Skin epidermis (tissue), 12 donors: ENCODE measurements around the gene FBXL20.

ENCODE experiments used
- H3K27ac ChIP-seq, 21 experiments: fragments of 200-600 bp; sonication (generic) in 11 of 21; one replicate each; pipeline ENCODE4 v1.5.0; 2020; ENCODE audit warnings: mild to moderate bottlenecking in 3 of 21, inconsistent platforms in 2 of 21, moderate library complexity in 2 of 21
- H3K4me3 ChIP-seq, 7 experiments: fragments of 200-600 bp; sonication (generic) in 2 of 7; one replicate each; pipeline ENCODE4 v1.5.0; 2020; ENCODE audit warnings: inconsistent platforms in 2 of 7, mild to moderate bottlenecking in 2 of 7, moderate library complexity in 1 of 7

FBXL20 gene

DNA sequence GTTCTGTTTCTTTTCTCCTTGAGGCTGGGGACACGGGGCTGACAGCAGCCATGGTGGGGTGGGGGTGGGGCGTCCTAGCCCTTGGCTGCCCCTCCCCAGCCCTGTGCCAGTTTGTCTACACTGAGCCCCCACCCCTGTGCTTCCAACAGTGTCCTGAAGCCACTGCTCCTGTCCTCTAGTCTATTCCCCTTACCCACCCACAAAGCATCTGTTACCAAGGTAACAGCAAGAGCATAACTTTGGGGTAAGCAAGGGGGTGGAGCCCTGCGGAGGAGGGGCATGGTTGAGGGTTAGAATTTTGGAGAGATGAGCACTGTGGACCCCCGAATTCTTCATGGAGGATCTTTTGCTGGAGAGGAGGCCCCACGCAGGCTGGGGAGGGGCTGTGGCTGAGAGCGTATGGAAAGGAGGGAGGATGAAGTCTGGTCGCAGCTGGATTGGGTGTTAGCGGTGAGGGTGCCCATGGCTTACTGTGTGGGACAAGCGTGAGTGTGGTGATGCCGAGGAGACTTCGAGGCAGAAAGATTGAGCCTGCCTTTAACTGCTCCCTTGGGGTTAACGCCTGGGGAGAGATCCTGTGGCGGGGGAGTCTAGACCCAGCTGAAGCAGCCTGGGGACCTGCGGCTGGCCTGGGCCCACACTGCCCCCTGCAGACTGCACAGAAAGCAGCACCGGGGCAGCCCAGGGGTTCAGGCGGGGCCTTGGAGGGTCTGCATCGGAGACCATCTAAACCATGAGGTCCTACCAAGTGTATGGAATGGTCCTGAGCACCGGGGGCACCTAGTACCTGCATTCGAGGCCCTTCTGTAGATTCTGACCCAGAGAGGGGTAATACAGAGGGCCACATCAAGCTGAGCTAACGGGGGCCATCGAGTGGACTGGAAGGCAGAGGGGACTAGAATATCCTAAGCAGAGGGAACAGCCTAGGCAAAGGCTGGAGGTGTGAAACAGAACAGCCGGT is 169.6 kb downstream of the FBXL20 start:
- no peak overlapping the region for H3K4me3 ChIP-seq
- peak overlapping the region in 2 of 21 experiments; percentile 14 to 24 for H3K27ac ChIP-seq

DNA sequence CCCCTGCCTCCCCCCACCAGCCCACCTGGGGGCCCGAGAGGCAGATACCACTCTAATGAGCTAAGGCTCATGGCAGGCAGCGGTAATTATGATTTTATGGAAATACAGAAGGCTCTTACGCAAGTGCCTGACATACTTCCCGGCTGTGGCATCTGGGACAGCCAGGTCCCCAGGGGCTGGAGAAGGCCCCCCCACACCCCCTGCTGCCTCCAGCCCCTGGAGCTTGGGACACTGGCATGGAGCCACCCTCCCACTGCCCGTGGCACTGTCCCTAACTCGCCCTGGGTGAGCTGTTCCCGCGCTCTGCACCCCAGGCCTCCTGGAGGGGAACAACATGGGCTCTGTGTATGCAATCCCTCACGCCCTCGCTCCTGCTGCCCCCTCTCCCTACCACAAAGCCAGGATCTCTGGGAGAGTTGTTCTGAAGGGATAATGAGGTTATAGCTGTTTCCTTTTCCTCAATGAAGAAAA is 170.3 kb downstream of the FBXL20 start:
- Histone ChIP-seq H3K4me3 (no peak overlapping the region), H3K27ac (peak overlapping the region in 2 of 21 experiments; percentile 14 to 37)

DNA sequence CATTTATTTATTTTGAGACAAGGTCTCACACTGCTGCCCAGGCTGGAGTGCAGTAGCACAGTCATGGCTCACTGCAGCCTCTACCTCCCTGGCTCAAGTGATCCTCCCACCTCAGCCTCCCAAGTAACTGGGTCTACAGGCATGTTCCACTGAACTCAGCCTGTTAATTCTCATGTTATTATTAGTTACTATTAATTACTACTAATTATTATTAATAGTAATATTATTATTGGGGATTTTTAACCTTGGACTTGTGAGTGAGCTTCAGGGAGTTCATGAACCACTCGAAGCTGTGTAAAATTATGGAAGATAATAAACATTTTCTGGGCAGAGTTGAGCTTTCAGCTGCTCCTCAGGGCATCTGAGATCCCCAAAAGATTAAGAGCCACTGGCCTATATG is 171.1 kb downstream of the FBXL20 start:
- H3K27ac ChIP-seq = no peak overlapping the region
- no peak overlapping the region for H3K4me3 ChIP-seq

DNA sequence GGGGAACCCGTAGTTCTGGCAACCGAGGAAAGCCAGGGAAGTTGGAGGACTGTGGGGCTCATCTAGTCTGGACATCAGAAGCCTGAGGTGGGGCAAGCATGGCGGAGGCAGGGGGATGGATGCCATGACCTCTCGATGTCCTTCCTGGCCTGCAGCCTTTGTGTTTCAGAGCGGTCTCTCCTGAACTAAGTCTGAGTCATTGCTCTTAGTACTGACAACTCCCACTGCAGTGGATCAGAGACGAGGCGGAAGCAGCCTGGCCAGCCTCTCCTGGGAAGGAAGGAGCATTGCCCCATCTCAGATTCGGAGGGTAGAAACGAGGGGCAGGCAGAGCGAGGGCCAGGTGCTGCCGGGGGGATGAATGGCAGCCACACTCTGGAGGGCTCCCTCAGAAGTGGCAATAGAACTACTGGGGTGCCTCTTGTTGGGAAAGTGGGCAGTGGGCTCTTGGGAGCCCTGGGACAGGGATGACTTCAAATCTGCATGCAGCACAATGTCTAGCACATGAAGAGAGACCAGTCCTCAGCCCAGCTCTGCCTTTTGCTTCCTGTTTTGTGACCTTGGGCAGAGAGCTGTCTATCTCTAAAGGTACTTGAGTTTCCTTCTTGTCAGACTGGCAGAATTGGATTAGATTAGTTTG is 172.0 kb downstream of the FBXL20 start:
- no peak overlapping the region for H3K4me3 ChIP-seq
- H3K27ac ChIP-seq = peak overlapping the region in 1 of 21 experiments; percentile 10

DNA sequence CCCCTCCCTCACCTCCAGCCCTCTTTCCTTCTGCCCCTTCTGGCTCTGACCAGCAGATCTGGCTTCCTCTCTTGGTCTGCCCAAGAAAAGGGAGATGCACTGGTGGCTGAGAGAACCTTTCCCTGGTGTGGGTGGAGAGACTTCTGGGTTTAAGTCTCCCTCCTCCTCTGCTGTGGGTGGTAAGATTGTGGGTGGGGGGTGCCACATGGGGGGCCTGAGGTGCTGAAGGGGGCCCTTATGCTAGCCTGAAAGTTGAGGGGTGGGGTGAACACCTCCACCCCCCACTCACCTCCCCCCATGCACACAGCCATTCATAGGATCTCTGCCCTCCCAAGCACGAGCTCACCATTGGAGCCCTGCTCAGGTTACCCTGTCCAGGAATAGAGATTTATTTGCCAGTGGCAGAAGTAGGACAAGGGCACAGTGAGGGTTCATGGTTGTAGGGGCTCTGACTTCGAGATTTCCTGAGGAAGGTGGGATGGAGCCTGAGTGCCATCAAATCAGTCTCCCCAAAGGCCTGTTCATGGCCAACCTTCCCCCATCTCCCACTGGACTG is 174.0 kb downstream of the FBXL20 start:
- Histone ChIP-seq H3K4me3 (no peak overlapping the region), H3K27ac (no peak overlapping the region)

DNA sequence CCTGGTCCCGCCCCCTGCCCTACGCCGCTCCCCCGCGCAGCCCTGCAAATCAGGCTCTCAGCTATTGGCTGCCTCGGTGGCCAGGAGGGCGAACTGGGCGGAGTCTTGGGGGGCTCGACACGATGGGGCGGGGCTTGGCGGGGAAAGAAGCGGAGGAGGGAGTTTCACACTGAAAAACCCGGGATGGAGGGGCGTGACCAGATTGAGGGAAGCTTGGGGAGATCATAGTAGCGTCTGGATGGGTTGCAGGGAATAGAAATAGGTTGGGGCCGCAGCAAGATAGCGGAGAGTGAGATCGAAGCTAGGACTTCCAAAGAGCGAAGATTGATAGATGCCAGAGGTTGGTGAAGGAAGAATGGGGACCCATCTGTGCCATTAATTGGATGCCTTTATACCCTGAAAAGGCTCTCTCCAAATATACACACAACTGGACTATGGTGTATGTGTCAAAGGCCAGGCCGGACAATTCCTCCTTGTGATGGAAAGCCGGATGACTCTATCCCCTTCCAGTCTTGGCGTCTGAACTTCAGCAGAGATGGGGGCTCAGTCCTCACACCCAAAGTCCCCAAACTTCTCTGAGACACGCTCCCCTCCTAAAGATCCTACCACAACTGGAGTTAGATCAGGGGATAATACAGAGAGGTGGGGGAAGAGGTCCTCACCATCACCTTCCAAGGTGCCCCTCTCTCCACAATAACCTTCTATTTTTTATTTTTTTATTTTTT is 175.3 kb downstream of the FBXL20 start:
- no peak overlapping the region for H3K27ac ChIP-seq
- peak overlapping the region; percentile 2 to 50 (median 22) for H3K4me3 ChIP-seq

DNA sequence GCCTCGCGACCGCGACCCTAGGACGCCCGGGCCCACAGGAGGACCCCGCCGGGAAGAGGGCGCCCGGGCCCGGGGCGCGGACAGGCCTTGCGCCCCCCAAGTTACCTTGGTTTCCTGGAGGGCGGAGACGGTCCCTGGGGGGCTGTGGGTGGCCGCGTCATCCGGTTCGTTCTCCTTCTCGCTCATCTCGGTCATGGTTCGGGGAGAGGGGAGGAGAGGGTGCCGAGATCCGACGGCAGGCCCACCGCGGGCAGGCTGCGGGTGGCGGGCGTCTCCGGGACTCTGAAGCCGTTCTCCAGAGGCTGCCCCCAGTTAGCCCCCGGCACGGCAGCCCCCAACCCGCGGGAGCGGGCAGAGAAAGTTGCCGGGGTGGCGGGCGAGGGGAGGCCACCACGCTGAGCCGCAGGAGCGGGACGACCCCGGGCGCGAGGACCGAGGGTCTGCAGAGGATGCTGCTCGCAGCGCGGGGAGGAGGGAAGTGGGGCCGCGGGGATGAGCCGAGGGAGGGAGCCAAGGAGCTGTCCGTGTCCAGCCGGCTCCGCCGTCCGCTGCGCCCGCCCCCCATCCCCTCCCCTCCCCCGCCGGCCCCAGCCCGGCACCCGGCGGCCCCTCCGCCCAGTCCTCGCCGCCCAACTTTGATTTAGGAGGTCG is 176.0 kb downstream of the FBXL20 start, which contains the start of gene STAC2:
Gene STAC2 (minus strand): TSS at position 638 of the 651 bp plus-strand sequence. CDS start 443 bp downstream, at position 195.
- Histone ChIP-seq H3K27ac (peak within 1 kb of the TSS in 10 of 21 experiments; percentile 7 to 73 (median 44)), H3K4me3 (peak within 1 kb of the TSS; percentile 6 to 50 (median 22))

DNA sequence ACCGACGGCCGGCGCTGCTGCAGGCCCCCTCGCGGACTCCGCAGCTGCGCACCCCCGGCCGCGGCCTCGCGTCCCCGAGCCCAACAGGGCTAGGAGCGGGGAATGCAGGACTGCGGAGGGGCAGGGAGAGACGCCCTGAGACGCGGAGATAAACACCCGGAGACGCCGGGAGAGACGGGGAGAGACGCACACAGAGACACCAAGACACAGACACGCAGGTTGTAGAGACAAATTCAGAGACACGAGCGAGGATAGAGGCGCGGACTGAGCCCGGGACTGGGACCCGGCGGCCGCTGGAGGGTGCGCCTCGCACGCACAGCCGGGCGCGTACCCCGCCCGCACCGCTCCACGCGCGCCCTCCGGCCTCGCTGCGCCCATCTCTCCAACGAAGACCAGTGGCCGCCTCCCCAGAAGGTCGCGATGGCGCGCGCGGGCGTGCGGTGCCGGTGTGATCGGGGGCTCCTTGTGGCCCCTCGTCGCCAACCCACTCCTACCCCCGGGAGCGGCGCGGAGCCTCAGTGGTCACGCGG is 176.6 kb downstream of the FBXL20 start:
- H3K4me3 ChIP-seq = peak overlapping the region; percentile 6 to 50 (median 22)

DNA sequence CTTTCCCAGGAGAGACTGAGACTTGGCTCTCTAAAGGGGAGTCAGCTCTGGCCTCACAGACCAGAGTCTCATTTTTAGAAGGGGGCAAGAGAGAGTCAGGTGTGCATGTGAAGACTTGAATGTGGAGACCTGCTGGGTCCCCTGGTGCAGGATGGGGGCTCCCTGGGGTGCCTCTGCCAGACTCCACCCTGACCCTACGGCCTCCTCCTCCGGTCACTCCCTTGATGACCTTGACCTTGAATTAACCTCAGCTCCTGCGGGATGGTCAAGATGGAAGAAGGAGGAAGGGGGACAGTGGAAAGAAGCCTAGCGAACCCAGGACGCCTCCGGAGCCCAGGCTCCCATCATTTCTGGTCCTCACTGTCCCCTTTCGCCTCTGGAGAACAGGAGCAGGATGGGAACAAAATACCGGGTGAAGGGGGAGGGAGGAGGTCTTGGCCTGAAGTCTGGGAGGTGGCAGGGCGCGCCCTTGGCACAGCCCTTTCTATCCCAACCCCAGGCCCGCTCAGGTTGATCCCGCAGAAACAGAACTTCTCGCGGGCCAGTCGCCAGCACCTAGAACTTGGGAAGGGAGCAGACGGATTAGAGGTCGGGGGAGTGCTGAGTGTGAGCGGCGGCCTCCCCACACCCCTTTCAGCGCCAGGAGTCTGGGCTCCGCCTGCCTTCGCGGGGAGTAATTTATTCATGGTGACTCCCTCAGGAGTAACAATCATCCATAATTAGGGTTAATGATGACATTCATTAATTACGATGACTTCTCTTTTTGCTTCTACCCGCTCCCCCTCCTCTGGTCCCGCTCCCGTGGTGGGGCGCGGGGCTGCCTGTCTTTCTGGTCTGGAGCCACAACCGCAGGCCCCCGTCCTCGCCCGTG is 177.3 kb downstream of the FBXL20 start:
- H3K4me3 ChIP-seq = peak overlapping the region in 3 of 7 experiments; percentile 40 to 50 (median 40)
- H3K27ac ChIP-seq = peak overlapping the region in 10 of 21 experiments; percentile 12 to 73 (median 44)

More for the DNA sequence above, 176.6 kb downstream of the FBXL20 start:
- H3K27ac ChIP-seq = peak overlapping the region in 10 of 21 experiments; percentile 12 to 73 (median 44)

DNA sequence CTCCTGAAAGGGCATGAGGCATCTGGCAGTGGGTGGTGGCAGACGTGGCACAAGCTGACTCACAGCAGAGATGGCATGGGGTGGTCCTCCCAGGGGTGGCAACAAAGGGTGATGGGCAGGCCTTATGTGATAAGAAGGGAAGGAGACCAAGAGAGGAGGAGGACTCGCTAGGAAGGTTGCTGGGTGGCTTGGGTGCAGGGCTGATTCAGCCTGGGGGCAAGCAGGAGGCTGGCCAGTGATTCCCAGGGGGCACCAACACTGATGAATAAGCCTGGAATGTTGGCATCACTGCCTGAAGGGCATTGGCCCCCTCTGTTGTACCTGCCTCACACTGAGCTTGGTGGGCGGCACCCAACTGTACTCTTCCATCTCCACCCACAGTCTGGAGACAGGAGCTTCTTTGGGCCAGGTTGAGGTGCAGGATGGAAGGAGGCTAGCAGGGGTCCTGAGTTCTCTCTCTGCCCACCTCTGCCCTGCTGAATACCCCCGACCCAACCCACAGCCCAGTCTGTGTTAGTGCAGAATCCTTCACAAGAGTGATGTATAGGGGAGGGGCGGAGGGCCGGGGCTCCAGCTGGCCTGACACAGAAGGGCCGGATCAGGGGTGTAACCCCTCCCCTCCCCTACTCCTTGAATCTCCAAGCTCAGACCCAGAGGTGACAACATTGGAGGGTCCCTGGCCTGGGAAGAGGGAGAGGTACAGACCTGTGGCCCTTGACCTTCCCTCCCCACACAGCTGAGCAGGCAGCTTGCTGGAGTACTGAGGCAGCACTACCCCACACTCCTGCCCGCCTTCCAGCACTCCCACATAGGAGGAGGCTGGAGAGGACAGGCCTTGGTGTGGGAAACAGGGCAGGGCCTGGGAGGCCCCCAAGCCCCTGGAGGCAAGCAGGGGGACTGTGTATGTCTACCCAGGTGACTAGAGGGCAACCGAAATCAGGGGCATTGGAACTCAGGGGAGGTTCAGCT is 178.3 kb downstream of the FBXL20 start:
- peak overlapping the region in 3 of 21 experiments; percentile 67 to 73 (median 71) for H3K27ac ChIP-seq
- peak overlapping the region in 1 of 7 experiments; percentile 50 for H3K4me3 ChIP-seq

DNA sequence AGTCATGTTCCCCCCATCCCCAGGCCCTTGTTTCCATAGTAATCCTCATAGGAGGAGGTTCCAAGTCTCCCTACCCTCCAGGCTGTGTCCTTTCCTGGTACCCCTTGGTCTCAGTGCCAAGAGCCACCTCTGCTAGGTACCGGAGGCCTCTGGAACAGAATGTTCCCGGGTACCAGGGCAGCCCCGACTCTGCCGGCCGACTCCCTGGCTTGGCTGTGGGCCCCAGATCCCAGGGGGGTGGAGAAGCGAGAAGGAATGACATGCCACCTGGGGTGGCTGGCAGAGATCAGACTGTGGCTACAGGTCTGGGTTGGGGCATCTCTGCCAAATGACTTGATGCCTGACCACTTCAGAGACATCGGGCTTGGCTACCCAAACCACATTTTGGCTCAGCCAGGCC is 179.3 kb downstream of the FBXL20 start:
- H3K27ac ChIP-seq = peak overlapping the region in 2 of 21 experiments; percentile 24 to 31
- no peak overlapping the region for H3K4me3 ChIP-seq

DNA sequence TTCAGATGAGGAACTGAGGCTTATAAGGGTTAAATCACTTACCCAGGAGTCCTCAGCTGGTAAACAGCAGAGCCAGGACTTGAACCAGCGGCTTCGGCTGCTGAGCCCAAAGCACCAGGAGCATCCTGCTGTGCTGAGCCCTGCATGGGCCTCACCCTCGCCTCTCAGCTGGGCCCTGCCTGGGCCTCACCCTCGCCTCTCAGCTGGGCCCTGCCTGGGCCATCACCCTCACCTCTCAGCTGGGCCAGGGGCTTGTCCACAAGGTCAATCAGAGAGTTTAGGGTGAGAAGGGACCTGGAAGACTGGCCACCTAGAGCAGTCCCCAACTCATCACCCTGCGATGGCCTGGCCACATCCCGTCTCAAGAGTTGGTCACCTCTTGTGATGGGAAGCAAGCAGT is 179.9 kb downstream of the FBXL20 start:
- H3K27ac ChIP-seq = peak overlapping the region in 1 of 21 experiments; percentile 24
- H3K4me3 ChIP-seq = no peak overlapping the region

DNA sequence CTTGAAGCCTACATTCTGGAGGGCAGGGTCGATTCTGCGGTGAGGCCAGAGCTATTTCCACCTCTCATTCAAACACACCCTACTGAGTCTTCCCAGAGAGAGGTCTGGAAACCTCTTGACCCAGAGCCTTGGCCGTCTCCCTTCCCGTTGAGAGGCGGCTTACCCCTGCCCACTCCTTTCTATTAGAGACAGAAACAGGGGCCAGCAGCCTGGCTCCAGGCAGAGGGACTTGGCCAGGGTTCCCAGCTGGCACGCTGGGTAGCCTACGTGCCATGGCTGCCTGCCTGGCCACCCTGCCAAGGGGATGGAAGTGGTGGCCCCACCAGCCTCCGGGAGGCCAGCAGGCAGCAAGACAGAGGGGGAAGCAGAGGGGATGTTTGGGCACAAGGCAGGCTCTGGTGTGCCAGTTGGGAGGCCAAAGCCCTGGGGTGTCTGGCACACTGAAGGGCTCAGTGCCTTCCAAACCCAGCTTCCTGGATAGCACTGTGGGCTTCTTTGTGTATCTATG is 181.7 kb downstream of the FBXL20 start:
- Histone ChIP-seq H3K27ac (peak overlapping the region in 2 of 21 experiments; percentile 3 to 19), H3K4me3 (no peak overlapping the region)

DNA sequence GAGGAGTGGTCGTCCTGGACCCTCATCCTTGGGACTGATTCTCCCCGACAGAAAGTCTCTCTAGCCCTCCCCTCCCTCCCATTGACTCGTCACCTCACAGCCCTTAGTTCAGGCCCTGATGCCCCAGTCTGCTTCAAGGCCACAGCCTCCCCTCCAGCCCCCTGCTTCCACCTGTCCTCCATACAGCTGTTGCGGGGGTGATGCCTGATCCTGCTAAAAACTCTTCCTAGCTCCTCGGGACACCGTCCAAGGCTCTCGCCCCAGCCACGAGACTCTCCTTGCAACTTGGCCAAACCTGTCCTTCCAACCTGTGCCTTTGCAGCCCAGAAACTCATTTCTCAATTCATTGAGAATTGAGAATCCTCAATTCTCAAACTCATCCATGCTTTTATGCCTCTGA is 182.5 kb downstream of the FBXL20 start:
- no peak overlapping the region for H3K4me3 ChIP-seq
- H3K27ac ChIP-seq = no peak overlapping the region

DNA sequence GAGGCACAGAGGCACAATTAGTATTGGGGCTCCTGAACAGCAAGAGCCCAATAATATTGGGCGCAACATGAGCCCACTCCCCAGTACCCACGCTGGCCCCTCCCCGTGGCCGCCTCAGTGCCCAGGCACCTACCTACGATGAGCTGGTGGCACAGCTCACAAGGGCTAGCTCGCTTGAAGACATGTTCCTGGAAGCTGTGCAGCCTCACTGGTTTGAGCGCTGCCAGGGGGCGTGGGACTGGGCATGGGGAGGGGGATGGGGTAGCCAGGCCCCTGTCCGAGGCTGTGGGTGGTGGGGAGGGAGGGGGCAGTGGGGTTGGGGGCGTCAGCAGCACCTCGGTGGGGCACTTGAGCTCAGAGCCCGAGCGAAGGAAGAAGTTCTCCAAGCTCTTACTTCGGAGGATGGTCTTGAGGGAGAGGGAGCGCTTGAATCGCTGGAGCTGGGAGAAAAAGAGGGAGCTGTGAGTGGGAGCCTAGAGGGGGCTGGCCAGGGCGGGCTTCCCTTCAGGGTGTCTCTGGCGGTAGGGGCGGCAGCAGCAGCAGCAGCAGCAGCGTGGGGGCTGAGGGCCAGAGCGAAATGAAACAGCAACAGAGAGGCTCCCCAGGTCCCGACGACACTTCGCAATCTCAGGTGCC is 183.6 kb downstream of the FBXL20 start:
- H3K27ac ChIP-seq = peak overlapping the region in 2 of 21 experiments; percentile 5 to 28

DNA sequence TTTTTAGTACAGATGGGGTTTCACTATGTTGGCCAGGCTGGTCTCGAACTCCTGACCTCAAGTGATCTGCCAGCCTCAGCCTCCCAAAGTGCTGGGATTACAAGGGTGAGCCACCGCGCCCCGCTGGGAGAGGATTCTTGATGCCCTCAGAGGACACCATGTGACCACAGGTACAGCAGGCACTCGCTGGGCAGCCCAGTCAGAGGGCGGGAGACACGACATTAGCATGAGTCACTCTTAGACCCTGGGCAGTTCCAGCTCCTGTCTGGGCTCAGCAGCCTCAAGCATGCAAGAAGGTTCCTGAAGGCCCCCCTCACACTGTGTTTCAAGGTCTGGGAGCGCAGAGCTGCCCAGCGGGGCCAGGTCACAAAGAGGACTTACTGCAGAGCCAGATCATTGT is 187.6 kb downstream of the FBXL20 start:
- Histone ChIP-seq H3K4me3 (no peak overlapping the region), H3K27ac (peak overlapping the region in 1 of 21 experiments; percentile 2)

More for the DNA sequence above, 183.6 kb downstream of the FBXL20 start:
- H3K4me3 ChIP-seq = no peak overlapping the region
